GM21619 (cell line): Measurements from ENCODE around the gene BICDL2.

Experiments
- ATAC-seq: cut with Tn5 transposase; IDR thresholded peaks from one replicate; pipeline ENCODE4 v1.9.1; 2021; ENCODE audit not compliant: unreplicated experiment

The BICDL2 gene

DNA sequence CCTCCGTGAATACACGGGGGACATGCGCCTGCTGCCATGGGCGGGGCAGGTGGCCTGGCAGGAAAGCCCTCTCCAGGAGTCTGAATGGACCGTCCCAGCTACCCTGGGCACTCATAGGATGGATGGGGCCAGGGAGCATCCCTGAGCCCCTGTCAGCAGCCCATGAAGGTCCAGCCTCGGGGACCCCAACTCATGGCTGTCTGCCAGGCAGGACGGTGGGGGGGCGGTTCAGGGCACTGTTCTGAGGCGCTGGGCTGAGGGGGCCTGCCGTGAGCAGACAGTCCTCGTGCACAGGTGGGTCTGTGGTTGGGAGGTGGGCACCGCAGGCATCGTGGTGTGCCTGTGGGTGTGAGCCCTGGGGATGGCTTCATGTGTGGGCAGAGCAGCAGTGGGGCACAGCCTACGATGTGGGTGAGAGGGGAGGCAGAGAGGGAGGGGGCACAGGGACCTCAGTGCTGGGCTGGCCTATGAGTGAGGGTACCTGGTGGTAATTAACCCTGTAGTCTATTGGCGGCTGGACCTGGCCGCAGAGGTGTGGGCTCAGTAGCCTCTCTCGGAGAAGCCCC is 50.0 kb downstream of the BICDL2 start:
- ATAC-seq: no peak

DNA sequence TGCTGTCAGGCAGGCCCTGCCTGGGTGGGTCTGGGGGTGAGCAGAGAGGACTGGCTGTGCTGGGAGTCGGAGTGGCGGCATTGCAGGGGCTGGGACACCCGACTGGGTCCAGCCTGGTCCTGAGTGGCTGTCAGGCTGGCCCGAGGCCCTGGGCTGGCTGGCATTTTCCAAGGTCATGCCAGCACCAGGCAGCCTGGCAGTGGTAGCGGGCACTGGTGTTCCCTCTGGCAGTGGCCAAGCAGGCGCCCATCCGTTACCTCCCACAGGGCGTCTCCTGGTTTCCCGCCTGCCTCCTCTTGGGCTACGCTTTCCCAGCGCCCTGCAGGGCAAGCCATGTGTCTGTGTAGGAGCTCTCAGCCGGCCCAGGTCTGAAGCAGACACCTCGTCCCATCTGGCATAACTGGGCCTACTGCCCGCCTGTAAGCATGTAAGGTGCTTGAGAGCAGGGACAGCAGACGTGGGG is 50.8 kb downstream of the BICDL2 start:
- ATAC-seq: no peak

DNA sequence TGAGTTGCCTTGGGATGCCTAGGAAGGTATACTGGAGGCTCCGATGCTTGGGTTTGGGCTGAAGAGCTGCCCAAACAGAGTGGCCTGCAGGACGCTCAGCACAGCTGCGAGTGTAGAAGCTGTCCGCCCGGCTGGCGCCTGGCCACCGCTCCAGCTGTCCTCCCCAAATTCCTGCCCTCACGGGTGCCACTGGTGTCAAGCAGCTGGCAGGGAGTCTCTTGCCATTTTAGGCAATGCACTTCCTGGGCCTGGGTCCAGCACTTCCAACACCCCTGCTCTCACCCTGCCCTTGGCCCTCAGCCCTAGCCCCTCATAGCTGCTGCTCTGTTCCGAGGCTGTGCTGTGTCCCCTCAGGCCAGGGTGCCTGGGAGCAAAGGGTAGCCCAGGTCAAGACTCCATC is 51.3 kb downstream of the BICDL2 start:
- ATAC-seq: no peak

DNA sequence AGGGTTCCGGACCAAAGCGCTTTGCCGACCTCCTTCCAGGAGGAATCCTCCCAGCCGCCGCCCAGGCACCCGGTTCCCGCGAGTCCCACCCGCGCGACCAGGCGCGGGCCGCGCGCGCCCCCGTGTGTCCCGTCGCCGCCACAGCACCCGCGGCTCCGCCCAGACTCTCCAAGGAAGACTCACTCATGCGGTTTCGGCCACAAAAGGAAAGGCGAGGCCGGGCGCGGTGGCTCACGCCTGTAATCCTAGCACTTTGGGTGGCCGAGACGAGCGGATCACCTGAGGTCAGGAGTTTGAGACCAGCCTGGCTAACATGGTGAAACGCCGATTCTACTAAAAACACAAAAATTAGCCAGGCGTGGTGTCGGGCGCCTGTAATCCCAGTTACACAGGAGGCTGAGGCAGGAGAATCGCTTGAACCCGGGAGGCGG is 53.0 kb downstream of the BICDL2 start:
- peak; percentile 36 for ATAC-seq

DNA sequence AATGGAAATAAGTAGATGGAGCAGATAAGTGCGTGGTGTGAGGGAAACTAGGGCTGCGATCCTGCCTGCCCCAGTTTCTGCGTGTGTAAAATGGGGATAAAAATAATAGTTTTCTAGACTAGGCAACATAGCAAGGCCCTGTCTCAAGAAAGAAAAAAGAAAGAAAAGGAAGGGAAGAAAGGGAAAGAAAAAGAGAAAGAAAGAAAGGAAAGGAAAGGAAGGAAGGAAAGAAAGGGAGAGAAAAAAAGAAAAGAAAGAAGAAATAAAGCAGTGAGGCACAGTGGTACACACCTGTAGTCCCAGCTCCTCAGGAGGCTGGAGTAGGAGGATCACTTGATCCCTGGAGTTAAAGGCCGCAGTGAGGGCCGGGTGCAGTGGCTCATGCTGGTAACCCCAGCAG is 54.3 kb downstream of the BICDL2 start:
- no peak for ATAC-seq

DNA sequence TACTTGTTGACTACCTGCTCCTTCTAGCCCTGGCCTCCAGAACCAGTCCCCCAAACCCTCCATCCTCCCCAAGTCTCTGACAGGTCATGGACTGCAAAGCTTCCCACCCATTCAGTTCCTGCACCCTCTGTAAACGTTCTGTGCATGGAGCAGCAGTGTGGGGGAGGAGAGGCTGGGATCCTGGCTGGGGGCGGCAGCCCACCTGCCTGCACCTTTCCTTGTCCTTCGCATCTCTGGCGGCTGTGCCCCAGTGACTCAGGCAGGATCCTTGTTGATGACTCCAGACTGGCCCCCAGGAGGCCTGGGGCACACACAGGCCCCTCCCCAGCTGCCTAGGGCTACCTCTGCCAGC is 54.9 kb downstream of the BICDL2 start:
- no peak for ATAC-seq

DNA sequence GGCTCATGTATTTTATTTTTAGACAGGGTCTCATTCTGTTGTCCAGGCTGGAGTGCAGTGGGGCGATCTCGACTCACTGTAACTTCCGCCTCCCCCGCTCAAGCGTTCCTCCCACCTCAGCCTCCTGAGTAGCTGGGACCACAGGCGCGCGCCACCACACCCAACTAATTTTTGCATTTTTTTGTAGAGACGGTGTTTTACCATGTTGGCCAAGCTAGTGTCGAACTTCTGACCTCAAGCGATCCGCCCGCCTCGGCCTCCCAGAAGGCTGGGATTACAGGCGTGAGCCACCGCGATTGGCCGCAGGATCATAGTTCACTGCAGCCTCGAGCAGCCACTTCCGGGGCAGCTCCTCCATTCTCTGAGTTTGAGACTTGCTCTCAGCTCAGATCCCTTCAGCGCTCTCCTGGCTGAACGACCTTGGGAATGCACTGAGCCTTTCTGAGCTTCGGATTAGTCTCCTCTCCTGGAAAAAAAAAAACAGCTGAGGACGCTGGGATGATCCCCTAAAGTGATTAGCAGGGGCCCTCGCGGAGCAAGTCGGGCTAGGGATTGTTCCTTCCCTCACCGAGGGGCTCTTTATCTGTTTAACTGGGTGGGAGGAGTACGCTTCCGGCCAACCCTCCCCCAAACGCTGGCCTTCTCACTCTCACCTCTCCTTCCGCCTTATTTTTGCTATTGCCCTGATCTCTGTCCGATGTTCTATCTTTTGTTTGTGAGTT is 55.4 kb downstream of the BICDL2 start:
- no peak for ATAC-seq

DNA sequence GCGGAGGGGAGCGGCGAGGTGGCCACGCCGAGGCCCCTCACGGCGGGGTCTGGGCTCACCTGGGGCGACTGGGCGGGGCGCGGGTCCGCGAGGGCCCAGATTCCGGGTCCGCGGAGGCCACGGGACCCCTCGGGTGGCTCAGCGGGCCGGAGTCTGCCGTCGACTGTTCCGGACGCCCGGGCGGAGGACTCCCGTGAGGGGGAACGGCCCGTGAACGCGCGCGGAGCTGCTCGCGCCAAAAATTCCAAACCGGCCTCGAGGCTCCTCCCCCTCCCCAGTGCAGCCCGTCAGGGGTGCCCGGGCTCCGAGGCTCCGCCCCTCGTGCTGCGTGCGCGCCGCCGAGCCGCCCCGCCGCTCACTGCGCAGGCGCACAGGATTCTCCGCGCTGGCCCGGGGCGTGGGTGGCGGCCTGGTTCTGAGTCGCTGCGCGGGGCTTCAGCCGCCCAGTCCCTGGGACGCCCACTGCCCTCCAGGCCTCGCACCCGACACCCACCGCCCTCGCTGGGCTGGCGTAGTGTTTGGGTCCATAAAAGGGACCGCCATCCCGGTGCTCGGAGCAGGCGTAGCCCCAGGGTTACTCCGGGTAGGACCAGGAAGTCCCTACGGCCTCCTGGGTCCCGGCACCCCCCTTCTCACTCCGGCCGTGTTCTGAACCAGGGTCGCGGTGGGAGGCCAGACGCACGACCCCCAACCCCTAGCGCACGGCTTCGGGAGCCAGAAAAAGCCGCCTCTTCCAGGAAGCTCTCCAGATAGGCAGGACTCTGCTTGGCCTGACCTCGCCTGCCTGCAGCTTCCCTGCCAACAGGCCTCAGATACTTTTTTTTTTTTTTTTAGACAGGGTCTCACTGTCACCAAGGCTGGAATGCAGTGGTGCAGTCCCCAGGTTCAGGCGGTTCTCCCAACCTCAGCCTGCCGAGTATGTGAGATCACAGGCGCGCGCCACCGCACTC is 56.2 kb downstream of the BICDL2 start, which contains the start of gene PKMYT1:
TSS of gene PKMYT1 (minus strand) at position 220 of the 950 bp plus-strand sequence. CDS start 789 bp downstream, outside the sequence.
- peak; percentile 66 for ATAC-seq

DNA sequence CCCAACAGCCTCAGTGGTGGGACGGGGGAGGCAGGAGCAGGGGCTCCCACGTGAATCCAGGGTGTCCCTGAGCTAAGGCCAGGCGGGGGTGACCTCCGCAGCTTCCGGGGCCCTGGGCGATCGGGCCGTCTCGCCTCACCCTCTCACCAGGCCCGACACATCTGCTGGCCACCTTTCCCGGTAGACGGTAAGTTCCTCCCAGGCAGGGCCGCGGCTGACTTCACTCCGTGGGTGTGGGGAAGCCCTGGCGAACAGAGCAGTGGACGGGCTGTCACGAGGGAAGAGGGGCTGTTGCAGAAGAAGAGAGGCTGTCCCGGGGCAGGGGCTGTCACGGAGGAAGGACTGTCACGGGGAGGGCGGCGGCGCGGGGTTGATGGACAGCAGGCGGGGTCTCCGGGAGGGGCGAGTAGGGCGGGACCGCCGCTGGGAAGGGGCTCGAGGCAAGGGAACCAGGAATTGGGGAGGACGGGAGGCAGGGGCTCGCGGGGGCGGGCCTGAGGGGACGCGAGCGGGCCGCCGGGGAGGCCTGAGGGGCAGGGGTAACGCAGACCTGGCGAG is 57.0 kb downstream of the BICDL2 start:
- ATAC-seq: no peak
